Keratinocyte (primary cell): ENCODE measurements around the gene PRR23E. TPM values are rescaled to one million over a fixed set of nuclear protein-coding genes. Genes with fewer than 3 reads are reported as not detected.

ENCODE experiments used
- DNase-seq: peaks from one replicate; pipeline ENCODE4 v3.0.0-alpha.2; 2011; ENCODE audit warnings: low read depth, missing footprints, low spot score
- FAIRE-seq: peaks from 2 replicates; lab custom pipeline; 2011; peaks lifted over from hg19 to GRCh38; lab: Jason Lieb, UNC
- H2AFZ ChIP-seq: 2 replicates; pipeline ENCODE4 v1.6.0; 2012; ENCODE audit warnings: low read length, control low read depth, inconsistent platforms; ENCODE audit not compliant: control insufficient read depth
- H3K27ac ChIP-seq: 2 replicates; pipeline ENCODE4 v1.5.1; 2011; ENCODE audit warnings: low read length; ENCODE audit not compliant: control insufficient read depth, insufficient read depth
- H3K27me3 ChIP-seq: 3 replicates; pipeline ENCODE4 v1.6.0; 2011; ENCODE audit warnings: low read length; ENCODE audit not compliant: control insufficient read depth, insufficient read depth; ENCODE audit errors: extremely low read depth
- H3K36me3 ChIP-seq, 2 experiments: 2 replicates in 1 of 2; 3 replicates in 1 of 2; pipeline ENCODE4 v1.5.1; 2011; ENCODE audit warnings: low read length in 2 of 2, mild to moderate bottlenecking in 1 of 2; ENCODE audit not compliant: control insufficient read depth in 2 of 2, insufficient read depth in 2 of 2; ENCODE audit errors: extremely low read depth in 1 of 2
- H3K4me1 ChIP-seq: 3 replicates; pipeline ENCODE4 v1.5.1; 2011; ENCODE audit warnings: low read length; ENCODE audit not compliant: control insufficient read depth, insufficient read depth; ENCODE audit errors: extremely low read depth
- H3K4me2 ChIP-seq: 3 replicates; pipeline ENCODE4 v1.6.0; 2011; ENCODE audit warnings: low read depth, low read length; ENCODE audit not compliant: control insufficient read depth, insufficient read depth; ENCODE audit errors: extremely low read depth
- H3K4me3 ChIP-seq, 3 experiments: fragments of 200-600 bp in 1 of 3; sonication (generic) in 1 of 3; 2 replicates in 2 of 3; 3 replicates in 1 of 3; pipeline ENCODE4 v1.5.1; 2011 to 2016; ENCODE audit warnings: low read length in 3 of 3, mild to moderate bottlenecking in 3 of 3, control low read depth in 2 of 3, inconsistent platforms in 1 of 3, low read depth in 1 of 3, mixed read lengths in 1 of 3, mixed run types in 1 of 3, moderate library complexity in 1 of 3; ENCODE audit not compliant: control insufficient read depth in 2 of 3, insufficient read depth in 2 of 3; ENCODE audit errors: extremely low read depth in 1 of 3
- H3K79me2 ChIP-seq: 2 replicates; pipeline ENCODE4 v1.6.0; 2012; ENCODE audit warnings: low read length; ENCODE audit not compliant: control insufficient read depth, insufficient read depth
- H3K9ac ChIP-seq: 3 replicates; pipeline ENCODE4 v1.6.0; 2011; ENCODE audit warnings: low read length; ENCODE audit not compliant: control insufficient read depth, insufficient read depth; ENCODE audit errors: extremely low read depth
- H3K9me1 ChIP-seq: 3 replicates; pipeline ENCODE4 v1.6.0; 2011; ENCODE audit warnings: low read length; ENCODE audit not compliant: control insufficient read depth, insufficient read depth; ENCODE audit errors: extremely low read depth
- H3K9me3 ChIP-seq: 2 replicates; pipeline ENCODE4 v1.5.1; 2012; ENCODE audit warnings: low read depth, low read length; ENCODE audit not compliant: control insufficient read depth
- H4K20me1 ChIP-seq: 3 replicates; pipeline ENCODE4 v1.6.0; 2011; ENCODE audit warnings: low read length; ENCODE audit not compliant: control insufficient read depth, insufficient read depth; ENCODE audit errors: extremely low read depth
- CTCF ChIP-seq, 3 experiments: IDR thresholded peaks in 1 of 3; conservative IDR thresholded peaks in 1 of 3; optimal IDR thresholded peaks in 1 of 3; 2 replicates in 2 of 3; 3 replicates in 1 of 3; pipeline versions ENCODE3 to v1.5.1; 2011; ENCODE audit warnings: low read length in 3 of 3, mild to moderate bottlenecking in 3 of 3, moderate library complexity in 2 of 3, control low read depth in 1 of 3, inconsistent platforms in 1 of 3; ENCODE audit not compliant: insufficient read depth in 2 of 3; ENCODE audit errors: extremely low read depth in 1 of 3
- EZH2 ChIP-seq: IDR thresholded peaks from one replicate; pipeline ENCODE4 v1.6.1; 2012; ENCODE audit warnings: inconsistent platforms, mild to moderate bottlenecking, low read length, moderate library complexity
- dilution Hi-C: fragments of 300-500 bp; cut with MboI; formaldehyde crosslinking; loops from one replicate; pipeline ENCODE4 v1.7.0; 2020; ENCODE audit warnings: low sequenced_read_pairs; ENCODE audit not compliant: extremely low pct_ligation_motif_present
- polyA plus RNA-seq, 5 experiments: library from polyadenylated mRNA; depleted of rRNA in 3 of 5; stranded (reverse) in 3 of 5; stranded (forward) in 1 of 5; unstranded in 1 of 5; fragments of >200 nt; gene quantifications; 1 replicate in 1 of 5; 2 replicates in 3 of 5; 3 replicates in 1 of 5; pipeline versions ENCODE4 v1.2.1 to v1.2.3, GENCODE V29; 2011 to 2012; ENCODE audit warnings: missing spikeins in 2 of 5, low read depth in 1 of 5, low replicate concordance in 1 of 5

PRR23E gene
- polyA plus RNA-seq, 1 donor (not counting 4 experiments of a cell fraction or from before 2014, with no cell fraction given) = not detected

GRCh38 chr3:127213381-127213918, 20.5 kb downstream of the PRR23E start:
- FAIRE-seq (no peak), DNase-seq (no peak)
- no peak for TF ChIP-seq EZH2
- TF ChIP-seq CTCF (optimal IDR thresholded peaks at IDR 0.05 in 1 of 3, IDR thresholded peaks at IDR 0.05 in 1 of 3, conservative IDR thresholded peaks at IDR 0.05 in 1 of 3; ENCODE audit: extremely low read depth in 1 of 3, insufficient read depth in 2 of 3, low read length in 3 of 3) = no peak
- Histone ChIP-seq H4K20me1 (no peaks in the 10 kb centered on the region), H3K4me3 (no peak overlapping the region), H3K36me3 (no peaks in the 10 kb centered on the region), H3K9me1 (no peaks in the 10 kb centered on the region), H3K79me2 (no peaks in the 10 kb centered on the region), H3K9ac (no peak overlapping the region), H2AFZ (no peak overlapping the region), H3K9me3 (no peaks in the 10 kb centered on the region), H3K4me1 (no peaks in the 10 kb centered on the region), H3K27ac (no peak overlapping the region), H3K27me3 (peaks cover 24% of the 10 kb centered on the region), H3K4me2 (no peak overlapping the region)
- dilution Hi-C loops = no loop called here

- no peak for FAIRE-seq
Observed at GRCh38 chr3:127214975-127215374, 22.0 kb downstream of the PRR23E start.

More at GRCh38 chr3:127214975-127215374, 22.0 kb downstream of the PRR23E start:
- no peaks in the 10 kb centered on the region for H3K4me1 ChIP-seq
- H2AFZ ChIP-seq = no peak overlapping the region
- no peak overlapping the region for H3K4me2 ChIP-seq
- H4K20me1 ChIP-seq = no peaks in the 10 kb centered on the region
- H3K79me2 ChIP-seq = no peaks in the 10 kb centered on the region
- H3K27me3 ChIP-seq = peaks cover 25% of the 10 kb centered on the region
- H3K36me3 ChIP-seq = no peaks in the 10 kb centered on the region
- no peak overlapping the region for H3K27ac ChIP-seq
- dilution Hi-C loops = no loop called here
- no peaks in the 10 kb centered on the region for H3K9me3 ChIP-seq
- no peak overlapping the region for H3K4me3 ChIP-seq
- H3K9me1 ChIP-seq = no peaks in the 10 kb centered on the region
- no peak for DNase-seq
- no peak overlapping the region for H3K9ac ChIP-seq
- TF ChIP-seq EZH2 = no peak
- TF ChIP-seq CTCF (optimal IDR thresholded peaks at IDR 0.05 in 1 of 3, IDR thresholded peaks at IDR 0.05 in 1 of 3, conservative IDR thresholded peaks at IDR 0.05 in 1 of 3; ENCODE audit: extremely low read depth in 1 of 3, insufficient read depth in 2 of 3, low read length in 3 of 3) = no peak
